Measurements from ENCODE around the gene NXF1. TPM values are rescaled to one million over a fixed set of nuclear protein-coding genes. Genes with fewer than 3 reads are reported as not detected.

Gene NXF1
- total RNA-seq, 1 donor from 2014 or later: 12.3 TPM

Other genes with a start within 250 kb of the NXF1 start
- gene EEF1G, start 231.5 kb downstream of the NXF1 start, total RNA-seq: 1,150 and 1,533 TPM in 2 replicates
- gene TUT1, start 213.9 kb downstream of the NXF1 start, total RNA-seq: 7.6 and 14.5 TPM in 2 replicates
- 147 and 148 TPM in 2 replicates for gene MTA2, start 203.6 kb downstream of the NXF1 start, total RNA-seq
- gene EML3, start 192.7 kb downstream of the NXF1 start, total RNA-seq: 19.0 and 25.2 TPM in 2 replicates
- gene ROM1, start 192.2 kb downstream of the NXF1 start, total RNA-seq: 2.4 and 3.3 TPM in 2 replicates
- gene B3GAT3, start 183.5 kb downstream of the NXF1 start, total RNA-seq: 12.0 and 15.1 TPM in 2 replicates
- 170 and 189 TPM in 2 replicates for gene GANAB, start 158.8 kb downstream of the NXF1 start, total RNA-seq
- gene INTS5, start 152.1 kb downstream of the NXF1 start, total RNA-seq: 13.5 and 19.6 TPM in 2 replicates
- 25.5 and 37.5 TPM in 2 replicates for gene C11orf98, start 140.2 kb downstream of the NXF1 start, total RNA-seq
- gene CSKMT, start 140.1 kb downstream of the NXF1 start, total RNA-seq: 4.8 and 6.3 TPM in 2 replicates
- gene UQCC3, start 133.8 kb downstream of the NXF1 start, total RNA-seq: 8.3 and 9.9 TPM in 2 replicates
- gene LBHD1, start 133.2 kb downstream of the NXF1 start, total RNA-seq: 1.5 and 1.6 TPM in 2 replicates
- gene UBXN1, start 126.4 kb downstream of the NXF1 start, total RNA-seq: 126 and 131 TPM in 2 replicates
- gene LRRN4CL, start 115.9 kb downstream of the NXF1 start, total RNA-seq: 0.22 and 0.60 TPM in 2 replicates
- gene BSCL2, start 98.0 kb downstream of the NXF1 start, total RNA-seq: 17.7 and 26.4 TPM in 2 replicates
- gene GNG3, start 97.8 kb downstream of the NXF1 start, total RNA-seq: not detected in 2 replicates
- 7.0 and 9.7 TPM in 2 replicates for gene HNRNPUL2, start 78.0 kb downstream of the NXF1 start, total RNA-seq
- gene TTC9C, start 77.0 kb downstream of the NXF1 start, total RNA-seq: 23.4 and 24.6 TPM in 2 replicates
- 7.4 and 11.7 TPM in 2 replicates for gene ZBTB3, start 51.3 kb downstream of the NXF1 start, total RNA-seq
- gene POLR2G, start 43.9 kb downstream of the NXF1 start, total RNA-seq: 58.0 and 60.7 TPM in 2 replicates
- 19.8 and 31.9 TPM in 2 replicates for gene TAF6L, start 34.0 kb downstream of the NXF1 start, total RNA-seq
- 20.3 and 39.3 TPM in 2 replicates for gene TMEM179B, start 18.0 kb downstream of the NXF1 start, total RNA-seq
- gene TMEM223, start 13.4 kb downstream of the NXF1 start, total RNA-seq: 8.7 and 13.5 TPM in 2 replicates
- 29.4 and 33.3 TPM in 2 replicates for gene STX5, start 26.6 kb upstream of the NXF1 start, total RNA-seq
- gene TEX54, start 27.4 kb upstream of the NXF1 start, total RNA-seq: not detected in 2 replicates
- 75.4 and 81.7 TPM in 2 replicates for gene WDR74, start 34.1 kb upstream of the NXF1 start, total RNA-seq
- gene SLC3A2, start 75.5 kb upstream of the NXF1 start, total RNA-seq: 57.9 and 59.9 TPM in 2 replicates
- gene CHRM1, start 115.9 kb upstream of the NXF1 start, total RNA-seq: not detected in 2 replicates
- not detected in 2 replicates for gene SLC22A6, start 179.5 kb upstream of the NXF1 start, total RNA-seq
- gene SLC22A8, start 210.4 kb upstream of the NXF1 start, total RNA-seq: not detected in 2 replicates

All from lung microvascular endothelial cell (primary cell).